ENCODE measurements around the gene RAB33A.

- TF ChIP-seq CTCF (IDR thresholded peaks at IDR 0.05; ENCODE audit: poor library complexity, severe bottlenecking) (no peak), EP300 (conservative IDR thresholded peaks at IDR 0.05; ENCODE audit: poor library complexity, severe bottlenecking) (no peak), REST (IDR thresholded peaks at IDR 0.05; ENCODE audit: borderline replicate concordance) (no peak)
These were observed 4.6 kb downstream of the RAB33A start for GRCh38 chrX:130176354-130176776.
